Neural cell (in vitro differentiated cells): ENCODE measurements around the gene ABAT. TPM values are rescaled to one million over a fixed set of nuclear protein-coding genes. Genes with fewer than 3 reads are reported as not detected.
A peak's percentile ranks its signal among the peaks of the same experiment; 100 is the strongest.

ENCODE experiments used
- H2AFZ ChIP-seq: fragments of 200-600, 300-800 bp; sonication (generic), shearing (Covaris generic); 2 replicates; pipeline ENCODE4 v1.6.0; 2014; ENCODE audit warnings: low read depth, mild to moderate bottlenecking, antibody characterized with exemption, low read length, moderate library complexity
- H3F3A ChIP-seq: fragments of 200-600 bp; shearing (Covaris generic); 2 replicates; pipeline ENCODE4 v1.6.1; 2016; ENCODE audit warnings: mild to moderate bottlenecking, moderate library complexity, mixed read lengths, antibody characterized with exemption, low read length; ENCODE audit not compliant: insufficient read depth, poor library complexity, severe bottlenecking
- H3K27ac ChIP-seq: fragments of 200-600, 300-800 bp; sonication (generic), shearing (Covaris generic); 2 replicates; pipeline ENCODE4 v1.5.1; 2014; ENCODE audit warnings: mild to moderate bottlenecking, low read length, moderate library complexity
- H3K27me3 ChIP-seq: fragments of 300-800, 200-600 bp; sonication (generic), shearing (Covaris generic); 2 replicates; pipeline ENCODE4 v1.6.0; 2014; ENCODE audit warnings: mild to moderate bottlenecking, low read depth, low read length, moderate library complexity; ENCODE audit not compliant: insufficient read depth
- H3K36me3 ChIP-seq: fragments of 300-800, 200-600 bp; sonication (generic), shearing (Covaris generic); 2 replicates; pipeline ENCODE4 v1.5.1; 2014; ENCODE audit warnings: mild to moderate bottlenecking, antibody characterized with exemption, low read length, moderate library complexity; ENCODE audit not compliant: insufficient read depth
- H3K4me2 ChIP-seq: fragments of 300-800, 200-600 bp; sonication (generic), shearing (Covaris generic); 2 replicates; pipeline ENCODE4 v1.6.0; 2014; ENCODE audit warnings: mild to moderate bottlenecking, low read length
- H3K4me3 ChIP-seq: fragments of 300-800, 200-600 bp; sonication (generic), shearing (Covaris generic); 2 replicates; pipeline ENCODE4 v1.5.1; 2014; ENCODE audit warnings: mild to moderate bottlenecking, low read length, moderate library complexity
- H3K79me2 ChIP-seq: fragments of 200-600 bp; shearing (Covaris generic); replicated peaks from 2 replicates; pipeline ENCODE4 v1.6.0; 2014; ENCODE audit warnings: mild to moderate bottlenecking, low read length, moderate library complexity; ENCODE audit not compliant: insufficient read depth
- H3K9ac ChIP-seq: fragments of 300-800, 200-600 bp; sonication (generic), shearing (Covaris generic); 2 replicates; pipeline ENCODE4 v1.6.1; 2016; ENCODE audit warnings: mild to moderate bottlenecking, low read length, mixed read lengths
- H3K9me2 ChIP-seq: fragments of 200-600 bp; shearing (Covaris generic); 2 replicates; pipeline ENCODE4 v1.6.1; 2016; ENCODE audit warnings: mild to moderate bottlenecking, low read length, mixed read lengths; ENCODE audit not compliant: insufficient read depth
- H3K9me3 ChIP-seq: fragments of 200-600, 300-800 bp; sonication (generic), shearing (Covaris generic); 2 replicates; pipeline ENCODE4 v1.6.1; 2016; ENCODE audit warnings: mild to moderate bottlenecking, mixed run types, low read length, moderate library complexity, mixed read lengths
- H4K20me1 ChIP-seq: fragments of 200-600 bp; shearing (Covaris generic); 2 replicates; pipeline ENCODE4 v1.6.1; 2016; ENCODE audit warnings: mild to moderate bottlenecking, mixed run types; ENCODE audit not compliant: insufficient read depth
- EP300 ChIP-seq: fragments of 450-650 bp; conservative IDR thresholded peaks from 2 replicates; pipeline ENCODE4 v1.6.1; 2014; ENCODE audit warnings: antibody characterized with exemption, mild to moderate bottlenecking, moderate library complexity; ENCODE audit not compliant: poor library complexity, severe bottlenecking
- EZH2 ChIP-seq: fragments of 200-600, 300-800 bp; shearing (Covaris generic), sonication (generic); IDR thresholded peaks from 2 replicates; pipeline ENCODE4 v1.6.1; 2014; ENCODE audit warnings: antibody characterized with exemption, low read length, borderline replicate concordance, mild to moderate bottlenecking; ENCODE audit not compliant: insufficient read depth, poor library complexity, severe bottlenecking
- MXI1 ChIP-seq: fragments of 450-650 bp; conservative IDR thresholded peaks from 2 replicates; pipeline ENCODE4 v1.6.1; 2014; ENCODE audit warnings: antibody characterized with exemption, mild to moderate bottlenecking; ENCODE audit not compliant: poor library complexity, severe bottlenecking
- POLR2AphosphoS5 ChIP-seq: IDR thresholded peaks from 2 replicates; pipeline ENCODE4 v1.6.1; 2012
- RAD21 ChIP-seq: fragments of 450-650 bp; conservative IDR thresholded peaks from 2 replicates; pipeline ENCODE4 v1.6.1; 2014; ENCODE audit warnings: antibody characterized with exemption, mild to moderate bottlenecking, moderate library complexity
- SMC3 ChIP-seq: fragments of 450-650 bp; conservative IDR thresholded peaks from 2 replicates; pipeline ENCODE4 v1.6.1; 2014; ENCODE audit warnings: antibody characterized with exemption, mild to moderate bottlenecking, moderate library complexity; ENCODE audit not compliant: poor library complexity
- TAF1 ChIP-seq: IDR thresholded peaks from 2 replicates; pipeline ENCODE4 v1.6.1; 2012; ENCODE audit warnings: low read depth
- polyA plus RNA-seq: library from polyadenylated mRNA; depleted of rRNA; stranded (reverse); fragments of >200 nt; gene quantifications from 2 replicates; pipeline ENCODE4 v1.2.3, GENCODE V29; 2014
- TF ChIP-seq, protein P1 (sequence below): fragments of 450-650 bp; IDR thresholded peaks from 2 replicates; pipeline ENCODE4 v1.5.1; 2014; ENCODE audit warnings: antibody characterized with exemption, mild to moderate bottlenecking, moderate library complexity; ENCODE audit not compliant: poor library complexity, severe bottlenecking
- TF ChIP-seq, protein P2 (sequence below): IDR thresholded peaks from 2 replicates; pipeline ENCODE4 v1.6.1; 2012; ENCODE audit warnings: borderline replicate concordance

Gene ABAT
- polyA plus RNA-seq, 1 donor from 2014 or later, result 125 TPM

DNA sequence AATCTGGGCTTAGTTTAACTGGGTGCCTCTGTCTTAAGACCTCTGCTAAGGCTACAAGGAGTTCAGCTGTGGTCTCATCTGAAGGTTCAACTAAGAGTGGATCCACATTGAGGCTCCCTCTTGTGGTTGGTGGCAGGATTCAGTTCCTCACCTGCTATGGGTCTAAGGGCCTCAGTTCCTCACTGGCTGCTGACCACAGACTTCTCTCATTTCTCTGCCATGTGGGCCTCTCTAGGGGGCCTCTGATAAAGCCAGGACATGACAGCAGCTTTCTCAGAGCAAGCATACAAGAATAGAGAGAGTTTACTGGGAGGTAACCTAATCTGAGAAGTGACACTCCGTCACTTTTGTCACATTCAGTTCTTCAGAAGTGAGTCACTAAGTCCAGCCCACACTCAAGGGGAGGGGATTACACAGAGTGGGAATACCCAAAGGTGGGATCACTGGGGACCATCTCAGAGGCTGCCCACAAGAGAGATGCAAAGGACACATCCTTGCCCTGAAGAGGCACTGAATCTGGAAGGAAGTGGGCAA lies 19.2 kb upstream of the ABAT start:
- Histone ChIP-seq H4K20me1 (no peaks in the 10 kb centered on the region), H3K9me2 (no peaks in the 10 kb centered on the region), H3K79me2 (no peaks in the 10 kb centered on the region), H3K9ac (no peak overlapping the region), H3K36me3 (no peaks in the 10 kb centered on the region), H3K27ac (no peak overlapping the region), H2AFZ (no peak overlapping the region), H3F3A (no peaks in the 10 kb centered on the region), H3K4me2 (no peak overlapping the region), H3K27me3 (no peaks in the 10 kb centered on the region), H3K4me3 (no peak overlapping the region), H3K9me3 (no peaks in the 10 kb centered on the region)
- TF ChIP-seq EZH2, result no peak
- TF ChIP-seq, protein P1, sequence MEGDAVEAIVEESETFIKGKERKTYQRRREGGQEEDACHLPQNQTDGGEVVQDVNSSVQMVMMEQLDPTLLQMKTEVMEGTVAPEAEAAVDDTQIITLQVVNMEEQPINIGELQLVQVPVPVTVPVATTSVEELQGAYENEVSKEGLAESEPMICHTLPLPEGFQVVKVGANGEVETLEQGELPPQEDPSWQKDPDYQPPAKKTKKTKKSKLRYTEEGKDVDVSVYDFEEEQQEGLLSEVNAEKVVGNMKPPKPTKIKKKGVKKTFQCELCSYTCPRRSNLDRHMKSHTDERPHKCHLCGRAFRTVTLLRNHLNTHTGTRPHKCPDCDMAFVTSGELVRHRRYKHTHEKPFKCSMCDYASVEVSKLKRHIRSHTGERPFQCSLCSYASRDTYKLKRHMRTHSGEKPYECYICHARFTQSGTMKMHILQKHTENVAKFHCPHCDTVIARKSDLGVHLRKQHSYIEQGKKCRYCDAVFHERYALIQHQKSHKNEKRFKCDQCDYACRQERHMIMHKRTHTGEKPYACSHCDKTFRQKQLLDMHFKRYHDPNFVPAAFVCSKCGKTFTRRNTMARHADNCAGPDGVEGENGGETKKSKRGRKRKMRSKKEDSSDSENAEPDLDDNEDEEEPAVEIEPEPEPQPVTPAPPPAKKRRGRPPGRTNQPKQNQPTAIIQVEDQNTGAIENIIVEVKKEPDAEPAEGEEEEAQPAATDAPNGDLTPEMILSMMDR, result peak; percentile 19

GRCh38 chr16:8656376-8656775 lies 18.0 kb upstream of the ABAT start:
- H3F3A ChIP-seq, result no peaks in the 10 kb centered on the region
- no peaks in the 10 kb centered on the region for H3K36me3 ChIP-seq
- H3K4me3 ChIP-seq, result no peak overlapping the region
- H3K9me3 ChIP-seq, result no peaks in the 10 kb centered on the region
- H3K9ac ChIP-seq, result no peak overlapping the region
- no peaks in the 10 kb centered on the region for H4K20me1 ChIP-seq
- H2AFZ ChIP-seq, result no peak overlapping the region
- no peak overlapping the region for H3K27ac ChIP-seq
- TF ChIP-seq EZH2 (no peak), MXI1 (no peak), TAF1 (no peak), SMC3 (no peak), EP300 (no peak), RAD21 (no peak), POLR2AphosphoS5 (no peak)
- TF ChIP-seq, protein P2, sequence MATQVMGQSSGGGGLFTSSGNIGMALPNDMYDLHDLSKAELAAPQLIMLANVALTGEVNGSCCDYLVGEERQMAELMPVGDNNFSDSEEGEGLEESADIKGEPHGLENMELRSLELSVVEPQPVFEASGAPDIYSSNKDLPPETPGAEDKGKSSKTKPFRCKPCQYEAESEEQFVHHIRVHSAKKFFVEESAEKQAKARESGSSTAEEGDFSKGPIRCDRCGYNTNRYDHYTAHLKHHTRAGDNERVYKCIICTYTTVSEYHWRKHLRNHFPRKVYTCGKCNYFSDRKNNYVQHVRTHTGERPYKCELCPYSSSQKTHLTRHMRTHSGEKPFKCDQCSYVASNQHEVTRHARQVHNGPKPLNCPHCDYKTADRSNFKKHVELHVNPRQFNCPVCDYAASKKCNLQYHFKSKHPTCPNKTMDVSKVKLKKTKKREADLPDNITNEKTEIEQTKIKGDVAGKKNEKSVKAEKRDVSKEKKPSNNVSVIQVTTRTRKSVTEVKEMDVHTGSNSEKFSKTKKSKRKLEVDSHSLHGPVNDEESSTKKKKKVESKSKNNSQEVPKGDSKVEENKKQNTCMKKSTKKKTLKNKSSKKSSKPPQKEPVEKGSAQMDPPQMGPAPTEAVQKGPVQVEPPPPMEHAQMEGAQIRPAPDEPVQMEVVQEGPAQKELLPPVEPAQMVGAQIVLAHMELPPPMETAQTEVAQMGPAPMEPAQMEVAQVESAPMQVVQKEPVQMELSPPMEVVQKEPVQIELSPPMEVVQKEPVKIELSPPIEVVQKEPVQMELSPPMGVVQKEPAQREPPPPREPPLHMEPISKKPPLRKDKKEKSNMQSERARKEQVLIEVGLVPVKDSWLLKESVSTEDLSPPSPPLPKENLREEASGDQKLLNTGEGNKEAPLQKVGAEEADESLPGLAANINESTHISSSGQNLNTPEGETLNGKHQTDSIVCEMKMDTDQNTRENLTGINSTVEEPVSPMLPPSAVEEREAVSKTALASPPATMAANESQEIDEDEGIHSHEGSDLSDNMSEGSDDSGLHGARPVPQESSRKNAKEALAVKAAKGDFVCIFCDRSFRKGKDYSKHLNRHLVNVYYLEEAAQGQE, result no peak
- TF ChIP-seq, protein P1, result no peak
- no peaks in the 10 kb centered on the region for H3K27me3 ChIP-seq
- no peak overlapping the region for H3K4me2 ChIP-seq
- no peaks in the 10 kb centered on the region for H3K79me2 ChIP-seq
- no peaks in the 10 kb centered on the region for H3K9me2 ChIP-seq
